SK-N-DZ (cell line): ENCODE measurements around the gene PTPDC1.
"Not testable (repeated sequence)": the region's sequence is repeated elsewhere in the genome, so short reads cannot be mapped to it uniquely, and the experiment has no call there.

ENCODE experiments used
- DNase-seq: peaks from one replicate; pipeline ENCODE4 v3.0.0-alpha.2; 2015; ENCODE audit warnings: low spot score

Gene PTPDC1

GRCh38 chr9:94094219-94095145 is 10.2 kb downstream of the PTPDC1 start:
- not testable (repeated sequence) for DNase-seq

DNA sequence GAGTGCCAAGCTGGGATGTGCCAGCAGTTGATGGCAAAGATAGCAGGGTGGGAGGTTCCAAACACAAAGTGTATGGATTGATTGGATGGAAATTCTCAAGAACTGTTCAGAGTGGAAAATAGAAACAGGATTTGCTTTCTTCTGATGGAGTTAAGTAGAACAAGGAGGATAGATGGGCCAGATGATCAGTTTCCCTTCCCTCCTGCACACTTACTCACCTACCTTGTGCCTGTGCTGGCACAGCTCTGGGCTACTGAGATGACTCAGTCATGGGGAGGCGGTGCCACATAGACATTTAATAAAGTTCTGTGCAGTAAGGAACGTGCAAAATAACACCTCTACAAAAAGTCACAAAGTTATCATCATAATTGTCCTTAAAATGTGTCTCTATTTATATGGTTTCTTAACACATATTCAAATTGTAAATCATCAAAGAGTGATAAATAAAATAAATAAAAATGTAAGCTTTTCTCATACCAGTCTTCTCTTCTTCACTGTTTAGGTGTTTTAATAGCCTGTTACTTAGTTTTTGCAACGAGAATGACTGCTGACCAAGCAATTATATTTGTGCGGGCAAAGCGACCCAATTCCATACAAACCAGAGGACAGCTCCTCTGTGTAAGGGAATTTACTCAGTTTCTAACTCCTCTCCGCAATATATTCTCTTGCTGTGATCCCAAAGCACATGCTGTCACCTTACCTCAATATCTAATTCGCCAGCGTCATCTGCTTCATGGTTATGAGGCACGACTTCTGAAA is 12.7 kb downstream of the PTPDC1 start:
- no peak for DNase-seq

DNA sequence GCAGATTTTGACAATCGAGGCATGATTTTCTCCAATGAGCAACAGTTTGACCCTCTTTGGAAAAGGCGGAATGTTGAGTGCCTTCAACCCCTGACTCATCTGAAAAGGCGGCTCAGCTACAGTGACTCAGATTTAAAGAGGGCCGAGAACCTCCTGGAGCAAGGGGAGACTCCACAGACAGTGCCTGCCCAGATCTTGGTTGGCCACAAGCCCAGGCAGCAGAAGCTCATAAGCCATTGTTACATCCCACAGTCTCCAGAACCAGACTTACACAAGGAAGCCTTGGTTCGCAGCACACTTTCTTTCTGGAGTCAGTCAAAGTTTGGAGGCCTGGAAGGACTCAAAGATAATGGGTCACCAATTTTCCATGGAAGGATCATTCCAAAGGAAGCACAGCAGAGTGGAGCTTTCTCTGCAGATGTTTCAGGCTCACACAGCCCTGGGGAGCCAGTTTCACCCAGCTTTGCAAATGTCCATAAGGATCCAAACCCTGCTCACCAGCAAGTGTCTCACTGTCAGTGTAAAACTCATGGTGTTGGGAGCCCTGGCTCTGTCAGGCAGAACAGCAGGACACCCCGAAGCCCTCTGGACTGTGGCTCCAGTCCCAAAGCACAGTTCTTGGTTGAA is 13.6 kb downstream of the PTPDC1 start:
- no peak for DNase-seq

GRCh38 chr9:94100152-94100879 is 16.1 kb downstream of the PTPDC1 start:
- DNase-seq, result no peak

GRCh38 chr9:94101162-94101853 is 17.0 kb downstream of the PTPDC1 start:
- DNase-seq, result no peak

GRCh38 chr9:94108584-94108983 is 24.3 kb downstream of the PTPDC1 start:
- DNase-seq, result no peak

DNA sequence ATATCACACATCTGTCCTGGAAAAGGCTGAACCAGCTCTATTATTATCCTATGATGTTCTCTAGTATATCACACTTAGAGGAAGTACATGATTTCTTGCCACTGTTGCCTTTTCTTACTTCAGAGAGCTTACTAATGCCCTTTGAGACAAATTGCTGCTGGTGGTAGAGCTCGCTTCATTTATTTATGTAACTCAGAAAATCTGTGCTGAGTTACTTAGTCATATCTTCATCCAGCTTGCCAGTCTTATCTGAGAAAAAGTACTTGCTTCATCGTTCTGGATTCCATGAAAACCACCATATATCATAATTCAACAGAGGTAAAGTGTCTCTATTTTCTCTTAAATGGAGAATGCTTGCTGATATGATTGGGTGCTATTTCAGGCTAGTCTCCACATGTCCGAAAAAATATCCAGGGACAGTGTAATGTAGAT is 26.6 kb downstream of the PTPDC1 start:
- no peak for DNase-seq

DNA sequence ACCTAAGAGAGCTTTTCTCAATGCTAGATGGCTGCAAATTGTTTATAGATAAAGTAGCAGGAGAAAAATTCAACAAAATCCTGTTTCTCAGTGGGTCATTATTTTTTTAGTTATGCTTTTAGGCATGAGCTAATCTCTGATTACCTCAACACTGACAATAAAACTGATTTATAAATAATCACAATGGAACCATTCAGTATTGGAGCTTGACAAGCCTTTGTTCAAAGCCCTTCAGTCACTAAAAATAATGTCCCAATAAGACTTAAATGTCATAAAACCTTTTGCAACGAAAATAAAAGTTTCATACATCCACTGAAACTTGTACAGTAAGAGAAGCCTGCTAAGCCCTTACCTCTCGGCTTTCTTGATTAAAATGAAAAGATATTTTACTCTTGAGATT is 27.2 kb downstream of the PTPDC1 start:
- DNase-seq, result no peak

DNA sequence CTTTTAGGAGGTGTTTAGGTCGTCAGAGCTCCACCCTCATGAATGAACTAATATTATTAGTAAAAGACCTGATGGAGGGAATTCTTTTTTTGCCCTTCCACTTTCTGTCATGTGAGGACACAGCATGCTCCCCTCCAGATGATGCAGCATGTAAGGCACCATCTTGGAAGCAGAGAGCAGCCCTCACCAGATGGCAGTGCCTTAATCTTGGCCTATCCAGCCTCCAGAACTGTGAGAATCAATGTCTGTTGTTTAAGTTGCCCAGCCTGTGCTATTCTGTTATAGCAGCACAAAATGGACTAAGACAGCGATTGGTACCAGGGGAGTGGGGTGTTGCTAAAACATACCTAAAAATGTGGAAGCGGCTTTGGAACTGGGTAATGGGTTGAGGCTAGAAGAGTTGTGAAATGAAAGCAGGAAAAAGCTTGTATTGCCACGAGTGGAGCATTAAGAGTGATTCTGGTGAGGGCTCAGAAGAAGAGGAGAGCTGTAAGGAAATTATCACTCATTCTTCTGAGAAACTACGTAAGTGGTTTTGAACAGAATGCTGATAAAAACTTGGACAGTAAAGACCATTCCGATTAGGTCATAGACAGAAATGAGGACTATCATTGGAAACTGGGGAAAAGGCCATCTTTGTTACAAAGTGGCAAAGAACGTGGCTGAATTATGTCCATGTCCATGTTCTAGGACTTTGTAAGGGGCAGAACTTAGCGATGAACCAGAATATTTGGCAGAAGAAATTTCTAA is 28.6 kb downstream of the PTPDC1 start:
- DNase-seq, result no peak

GRCh38 chr9:94120088-94120487 is 35.8 kb downstream of the PTPDC1 start:
- DNase-seq, result not testable (repeated sequence)

GRCh38 chr9:94120854-94121376 is 36.7 kb downstream of the PTPDC1 start:
- no peak for DNase-seq

GRCh38 chr9:94126844-94127243 is 42.6 kb downstream of the PTPDC1 start:
- no peak for DNase-seq

DNA sequence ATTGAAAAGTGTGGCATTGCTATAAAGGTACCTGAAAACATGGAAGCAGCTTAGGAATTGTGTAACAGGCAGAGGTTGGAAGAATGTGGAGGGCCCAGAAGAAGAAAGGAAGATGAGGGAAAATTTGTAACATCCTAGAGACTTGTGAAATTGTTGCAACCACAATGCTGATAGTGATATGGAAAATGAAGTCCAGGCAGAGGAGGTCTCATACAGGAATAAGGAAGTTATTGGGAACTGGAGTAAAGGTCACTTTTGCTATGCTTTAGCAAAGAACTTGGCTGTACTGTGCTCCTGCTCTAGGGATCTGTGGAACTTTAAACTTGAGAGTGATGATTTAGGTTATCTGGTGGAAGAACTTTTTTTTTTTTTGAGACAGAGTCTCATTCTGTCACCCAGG is 43.5 kb downstream of the PTPDC1 start:
- DNase-seq, result no peak

DNA sequence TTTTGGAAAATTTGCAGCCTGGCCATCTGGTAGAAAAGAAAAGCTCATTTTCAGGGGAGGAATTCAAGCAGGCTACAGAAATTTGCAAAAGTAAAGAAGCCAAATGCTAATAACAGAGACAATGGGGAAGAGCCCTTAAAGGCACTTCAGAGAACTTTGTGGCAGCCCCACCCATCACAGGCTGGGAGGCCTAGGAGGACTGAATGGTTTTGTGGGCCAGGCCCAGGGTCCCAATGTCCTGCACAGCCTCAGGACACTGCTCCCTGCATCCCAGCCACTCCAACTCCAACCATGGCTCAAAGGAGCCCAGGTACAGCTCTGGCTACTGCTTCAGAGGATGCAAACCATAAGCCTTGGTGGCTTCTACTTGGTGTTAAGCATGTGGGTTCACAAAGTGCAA is 44.3 kb downstream of the PTPDC1 start:
- no peak for DNase-seq

DNA sequence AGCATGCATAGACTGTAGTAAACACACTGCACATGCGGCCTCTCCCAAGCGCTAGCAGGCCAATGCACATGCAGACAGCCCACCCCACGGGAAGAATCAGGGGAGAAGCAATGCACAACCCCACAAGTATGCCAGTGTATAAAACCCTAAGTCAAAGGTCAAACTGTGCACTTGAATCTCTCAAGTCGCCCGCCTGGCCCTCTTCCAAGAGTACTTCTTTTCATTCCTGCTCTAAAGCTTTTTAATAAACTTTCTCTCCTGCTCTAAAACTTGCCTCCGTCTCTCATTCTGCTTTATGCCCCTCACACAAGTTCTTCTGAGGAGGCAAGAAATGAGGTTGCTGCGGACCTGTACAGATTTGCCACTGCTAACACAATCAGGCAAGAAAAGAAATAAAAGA is 50.4 kb downstream of the PTPDC1 start:
- DNase-seq, result no peak

- no peak for DNase-seq
Observed at GRCh38 chr9:94135222-94135621, 51.0 kb downstream of the PTPDC1 start.

GRCh38 chr9:94139672-94140417 is 55.6 kb downstream of the PTPDC1 start:
- DNase-seq, result peak; percentile 49

- DNase-seq, result no peak
Observed at GRCh38 chr9:94140418-94140780, 56.1 kb downstream of the PTPDC1 start.
